Gastrocnemius medialis (tissue), 4 donors: ENCODE measurements around the gene CCL2.

Experiments used
- POLR2A ChIP-seq, 2 donors: fragments of 450-650 bp; IDR thresholded peaks; one replicate each; pipeline ENCODE4 v1.6.1; 2017; ENCODE audit warnings: antibody characterized with exemption in 2 of 2, mild to moderate bottlenecking in 2 of 2, moderate library complexity in 2 of 2
- TF ChIP-seq, protein P1 (sequence below), 5 experiments: fragments of 450-650 bp in 3 of 5; fragments of 200-600 bp in 2 of 5; sonication (generic) in 2 of 5; IDR thresholded peaks in 4 of 5; conservative IDR thresholded peaks in 1 of 5; 1 replicate in 4 of 5; 2 replicates in 1 of 5; pipeline ENCODE4 v1.5.1; 2016 to 2019; ENCODE audit warnings: antibody characterized with exemption in 5 of 5, mild to moderate bottlenecking in 3 of 5, moderate library complexity in 3 of 5

DNA sequence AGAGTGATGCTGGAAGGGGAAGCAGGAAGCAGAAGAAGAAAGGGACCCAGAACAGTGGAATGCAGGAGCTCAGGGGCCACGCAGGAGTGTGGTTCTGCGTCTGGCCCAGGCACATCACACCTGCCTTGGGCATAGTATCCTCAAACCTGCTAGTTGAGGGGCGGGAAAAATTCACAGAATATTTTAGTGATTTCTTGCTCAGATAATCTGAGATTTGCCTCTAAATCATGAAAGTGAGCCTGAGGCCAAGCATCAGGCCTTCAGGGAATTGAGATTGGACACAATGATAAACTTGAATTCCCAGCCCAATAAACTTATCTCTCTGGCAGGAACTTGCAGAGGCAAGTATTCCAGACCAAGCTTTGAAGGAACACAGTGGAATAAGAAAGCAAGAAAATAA, 48.5 kb upstream of the CCL2 start:
- TF ChIP-seq, protein P1, sequence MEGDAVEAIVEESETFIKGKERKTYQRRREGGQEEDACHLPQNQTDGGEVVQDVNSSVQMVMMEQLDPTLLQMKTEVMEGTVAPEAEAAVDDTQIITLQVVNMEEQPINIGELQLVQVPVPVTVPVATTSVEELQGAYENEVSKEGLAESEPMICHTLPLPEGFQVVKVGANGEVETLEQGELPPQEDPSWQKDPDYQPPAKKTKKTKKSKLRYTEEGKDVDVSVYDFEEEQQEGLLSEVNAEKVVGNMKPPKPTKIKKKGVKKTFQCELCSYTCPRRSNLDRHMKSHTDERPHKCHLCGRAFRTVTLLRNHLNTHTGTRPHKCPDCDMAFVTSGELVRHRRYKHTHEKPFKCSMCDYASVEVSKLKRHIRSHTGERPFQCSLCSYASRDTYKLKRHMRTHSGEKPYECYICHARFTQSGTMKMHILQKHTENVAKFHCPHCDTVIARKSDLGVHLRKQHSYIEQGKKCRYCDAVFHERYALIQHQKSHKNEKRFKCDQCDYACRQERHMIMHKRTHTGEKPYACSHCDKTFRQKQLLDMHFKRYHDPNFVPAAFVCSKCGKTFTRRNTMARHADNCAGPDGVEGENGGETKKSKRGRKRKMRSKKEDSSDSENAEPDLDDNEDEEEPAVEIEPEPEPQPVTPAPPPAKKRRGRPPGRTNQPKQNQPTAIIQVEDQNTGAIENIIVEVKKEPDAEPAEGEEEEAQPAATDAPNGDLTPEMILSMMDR (IDR thresholded peaks at IDR 0.05 in 4 of 5, conservative IDR thresholded peaks at IDR 0.05 in 1 of 5): no peak
- TF ChIP-seq POLR2A (IDR thresholded peaks at IDR 0.05): no peak
